ENCODE results near the gene CDH4.

DNA sequence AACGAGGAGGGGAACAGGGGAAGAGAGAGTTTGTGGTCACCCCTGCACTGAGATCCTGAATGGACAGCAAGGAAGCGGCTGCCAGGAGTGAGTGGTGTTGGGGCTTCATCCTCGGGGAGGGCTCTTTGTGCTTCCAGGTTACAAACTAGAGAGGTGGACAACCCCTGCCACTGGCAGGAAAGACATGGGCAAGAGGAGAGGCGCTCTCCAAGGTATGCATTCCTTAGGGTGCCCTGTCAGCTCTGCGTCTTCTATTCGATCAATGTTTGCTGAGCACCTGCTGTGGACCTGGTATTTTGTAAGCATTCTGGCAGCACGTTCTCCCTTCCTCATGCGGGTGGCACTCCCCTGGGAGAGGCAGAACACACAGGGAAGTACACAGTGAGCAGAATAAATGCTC, 93.6 kb downstream of the CDH4 start:
- TF ChIP-seq CTCF (IDR thresholded peaks at IDR 0.05; ENCODE audit: borderline replicate concordance, extremely low read depth, low read length, poor library complexity, severe bottlenecking) (no peak), EZH2 (IDR thresholded peaks at IDR 0.05; ENCODE audit: borderline replicate concordance, low read depth, low read length, severe bottlenecking) (no peak)
